Upper lobe of left lung (tissue), 6 donors: ENCODE data around the gene ERLIN1. TPM values are rescaled to one million over a fixed set of nuclear protein-coding genes. Genes with fewer than 3 reads are reported as not detected.

Source experiments
- ATAC-seq, 2 donors: fragments of 200-7000 bp; cut with Tn5 transposase; one replicate each; pipeline ENCODE4 v1.9.1; 2022; ENCODE audit warnings: mild to moderate bottlenecking in 2 of 2, moderate library complexity in 2 of 2; ENCODE audit not compliant: low FRiP score in 2 of 2
- DNase-seq, 2 donors: peaks; one replicate each; pipeline ENCODE4 v3.0.0-alpha.2; 2019 to 2020
- H3K27ac ChIP-seq, 4 donors: fragments of 200-600 bp; sonication (generic); one replicate each; pipeline ENCODE4 v1.5.1; 2016 to 2019
- H3K27me3 ChIP-seq, 4 donors: fragments of 200-600 bp; sonication (generic); one replicate each; pipeline ENCODE4 v1.5.1; 2017 to 2019
- H3K36me3 ChIP-seq, 4 donors: fragments of 200-600 bp; sonication (generic); one replicate each; pipeline ENCODE4 v1.5.1; 2016 to 2019
- H3K4me1 ChIP-seq, 4 donors: fragments of 200-600 bp; sonication (generic); one replicate each; pipeline ENCODE4 v1.5.1; 2018 to 2019
- H3K4me3 ChIP-seq, 4 donors: fragments of 200-600 bp; sonication (generic); one replicate each; pipeline ENCODE4 v1.5.1; 2017 to 2019; ENCODE audit warnings: mild to moderate bottlenecking in 2 of 4, moderate library complexity in 1 of 4
- H3K9me3 ChIP-seq, 4 donors: fragments of 200-600 bp; sonication (generic); one replicate each; pipeline ENCODE4 v1.5.1; 2018 to 2019
- CTCF ChIP-seq, 6 experiments: fragments of 450-650 bp in 4 of 6; fragments of 200-600 bp in 2 of 6; sonication (generic) in 2 of 6; IDR thresholded peaks; one replicate each; pipeline ENCODE4 v1.5.1; 2016 to 2019; ENCODE audit warnings: antibody characterized with exemption in 6 of 6
- EP300 ChIP-seq, 4 donors: sonication (generic); formaldehyde crosslinking; IDR thresholded peaks; one replicate each; pipeline ENCODE4 v1.5.1; 2017; ENCODE audit warnings: antibody characterized with exemption in 4 of 4, control low read depth in 2 of 4
- POLR2A ChIP-seq, 4 donors: fragments of 450-650 bp; IDR thresholded peaks; one replicate each; pipeline ENCODE4 v1.5.1; 2016 to 2017; ENCODE audit warnings: antibody characterized with exemption in 4 of 4, mild to moderate bottlenecking in 2 of 4
- POLR2AphosphoS5 ChIP-seq, 2 donors: sonication (generic); formaldehyde crosslinking; IDR thresholded peaks; one replicate each; pipeline ENCODE4 v1.5.1; 2017; ENCODE audit warnings: antibody characterized with exemption in 2 of 2
- WGBS, 2 donors: methylation state at CpG; one replicate each; pipeline ENCODE4 v1.1.5; 2017 to 2018; 5-methylcytosine and 5-hydroxymethylcytosine counted together
- total RNA-seq, 6 donors: library from RNA; depleted of rRNA in 4 of 6; stranded (reverse); fragments of >200 nt in 4 of 6; gene quantifications; one replicate each; pipeline versions ENCODE4 v1.1.0 to v1.2.1, GENCODE V29; 2016 to 2021
- donor health status: DM: no; HTN: no; CAD: no; lungs with moderate emphysema.
- donor health status: DM: no; HTN: yes; CAD: no; lungs with severe emphysema.

The ERLIN1 gene
- total RNA-seq, 6 donors from 2014 or later: 9.4 to 40.7 (median 24.4) TPM

DNA sequence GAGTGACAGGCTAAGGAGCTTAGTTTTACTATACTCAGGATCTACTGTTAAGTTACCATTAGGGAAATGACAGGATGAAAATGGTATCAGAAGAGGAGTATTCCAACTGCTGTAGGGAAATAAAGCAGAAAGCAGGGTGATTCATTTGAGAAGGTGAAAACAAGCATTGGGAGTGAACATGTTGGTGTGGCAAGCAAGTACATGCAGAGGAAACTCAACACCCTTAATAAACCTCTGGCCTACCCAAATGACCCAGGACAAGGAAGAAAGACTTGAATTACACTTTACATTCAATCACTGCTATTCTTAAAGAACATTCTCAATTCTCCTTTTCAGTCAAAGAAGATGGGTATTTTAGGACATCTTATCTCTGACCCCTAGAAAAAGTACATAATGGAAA is 28.7 kb downstream of the ERLIN1 start:
- Histone ChIP-seq H3K27ac (no peak overlapping the region), H3K4me3 (no peak overlapping the region), H3K36me3 (peaks cover 17 to 75% (median 32%) of the 10 kb centered on the region in 4 donors), H3K27me3 (no peaks in the 10 kb centered on the region), H3K9me3 (no peaks in the 10 kb centered on the region), H3K4me1 (no peaks in the 10 kb centered on the region)
- DNase-seq (no peak), ATAC-seq (no peak)
- TF ChIP-seq POLR2AphosphoS5 (IDR thresholded peaks at IDR 0.05): no peak
- no peak for TF ChIP-seq POLR2A (IDR thresholded peaks at IDR 0.05)
- no peak for TF ChIP-seq EP300 (IDR thresholded peaks at IDR 0.05)
- no peak for TF ChIP-seq CTCF (IDR thresholded peaks at IDR 0.05)

DNA sequence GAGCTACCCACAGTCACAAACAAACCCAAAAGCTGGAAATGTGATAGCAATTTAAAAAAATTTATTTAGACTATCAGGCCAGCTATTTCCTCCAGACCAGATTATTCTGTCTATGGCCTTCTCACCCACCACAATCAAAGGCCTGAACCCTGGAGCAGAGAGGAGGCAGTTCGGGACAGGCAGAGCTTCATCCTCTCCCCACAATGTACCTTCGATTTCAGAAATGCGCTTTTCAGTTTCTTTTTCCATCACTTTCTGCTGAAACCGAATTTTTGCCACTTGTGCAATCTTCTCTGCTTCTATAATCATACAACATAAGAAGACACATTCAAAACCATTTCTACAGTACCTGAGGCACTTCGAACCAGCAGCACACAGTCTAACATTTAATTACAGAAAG is 29.9 kb downstream of the ERLIN1 start:
- no peak for DNase-seq
- H3K27ac ChIP-seq: no peak overlapping the region
- H3K4me3 ChIP-seq: no peak overlapping the region
- H3K36me3 ChIP-seq: peaks cover 28 to 80% (median 44%) of the 10 kb centered on the region in 4 donors
- no peak for ATAC-seq
- H3K27me3 ChIP-seq: no peaks in the 10 kb centered on the region
- TF ChIP-seq POLR2A (IDR thresholded peaks at IDR 0.05) (no peak), CTCF (IDR thresholded peaks at IDR 0.05) (no peak), EP300 (IDR thresholded peaks at IDR 0.05) (no peak), POLR2AphosphoS5 (IDR thresholded peaks at IDR 0.05) (no peak)
- no peaks in the 10 kb centered on the region for H3K9me3 ChIP-seq
- H3K4me1 ChIP-seq: no peaks in the 10 kb centered on the region
- 91 to 95% methylated on average over 5 of the region's 5 CpGs for WGBS, 2 donors

- no peak for TF ChIP-seq POLR2AphosphoS5 (IDR thresholded peaks at IDR 0.05)
- no peak for TF ChIP-seq EP300 (IDR thresholded peaks at IDR 0.05)
- no peak for TF ChIP-seq CTCF (IDR thresholded peaks at IDR 0.05)
- TF ChIP-seq POLR2A (IDR thresholded peaks at IDR 0.05): no peak
- DNase-seq (no peak), ATAC-seq (no peak)
- no peaks in the 10 kb centered on the region for H3K27me3 ChIP-seq
- no peak overlapping the region for H3K4me3 ChIP-seq
- H3K4me1 ChIP-seq: no peaks in the 10 kb centered on the region
- peaks cover 29 to 89% (median 50%) of the 10 kb centered on the region in 4 donors for H3K36me3 ChIP-seq
- whole genome bisulfite sequencing, 2 donors: 81 to 85% methylated on average over 4 of the region's 4 CpGs
- H3K9me3 ChIP-seq: no peaks in the 10 kb centered on the region
- H3K27ac ChIP-seq: no peak overlapping the region
Observed at GRCh38 chr10:100154666-100155065, 31.2 kb downstream of the ERLIN1 start.

DNA sequence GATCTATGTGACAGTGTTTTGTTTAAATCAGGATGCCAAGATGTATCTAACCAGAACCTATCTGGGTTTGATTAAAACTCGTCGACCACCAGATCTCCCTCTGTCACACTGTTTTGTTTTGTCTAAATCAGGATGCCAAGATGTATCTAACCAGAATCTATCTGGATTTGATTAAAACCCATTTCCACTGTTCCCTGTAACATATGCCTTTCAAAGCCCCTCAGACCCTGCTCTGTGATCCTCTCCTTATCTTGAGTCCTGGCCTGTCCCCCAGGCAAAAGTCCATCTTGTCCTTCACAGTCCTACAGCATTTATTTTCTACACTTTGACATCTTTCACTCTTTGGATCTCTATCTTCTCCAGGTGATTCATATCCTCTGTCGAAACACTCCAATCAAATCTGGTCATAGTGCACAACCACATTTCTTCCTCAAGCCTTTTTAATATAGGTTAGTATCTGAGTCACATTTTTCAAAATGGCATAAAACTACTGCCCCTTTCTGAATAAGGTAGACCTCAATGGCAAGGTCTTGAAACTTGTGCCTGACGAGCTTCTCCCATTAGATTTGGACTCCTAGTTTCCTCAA is 32.5 kb downstream of the ERLIN1 start:
- no peaks in the 10 kb centered on the region for H3K9me3 ChIP-seq
- no peaks in the 10 kb centered on the region for H3K4me1 ChIP-seq
- DNase-seq (no peak), ATAC-seq (no peak)
- TF ChIP-seq POLR2AphosphoS5 (IDR thresholded peaks at IDR 0.05) (no peak), EP300 (IDR thresholded peaks at IDR 0.05) (no peak), CTCF (IDR thresholded peaks at IDR 0.05) (no peak), POLR2A (IDR thresholded peaks at IDR 0.05) (no peak)
- 91 to 92% methylated on average over 4 of the region's 4 CpGs for WGBS, 2 donors
- no peaks in the 10 kb centered on the region for H3K27me3 ChIP-seq
- H3K4me3 ChIP-seq: no peak overlapping the region
- peaks cover 29 to 87% (median 52%) of the 10 kb centered on the region in 4 donors for H3K36me3 ChIP-seq
- H3K27ac ChIP-seq: no peak overlapping the region

DNA sequence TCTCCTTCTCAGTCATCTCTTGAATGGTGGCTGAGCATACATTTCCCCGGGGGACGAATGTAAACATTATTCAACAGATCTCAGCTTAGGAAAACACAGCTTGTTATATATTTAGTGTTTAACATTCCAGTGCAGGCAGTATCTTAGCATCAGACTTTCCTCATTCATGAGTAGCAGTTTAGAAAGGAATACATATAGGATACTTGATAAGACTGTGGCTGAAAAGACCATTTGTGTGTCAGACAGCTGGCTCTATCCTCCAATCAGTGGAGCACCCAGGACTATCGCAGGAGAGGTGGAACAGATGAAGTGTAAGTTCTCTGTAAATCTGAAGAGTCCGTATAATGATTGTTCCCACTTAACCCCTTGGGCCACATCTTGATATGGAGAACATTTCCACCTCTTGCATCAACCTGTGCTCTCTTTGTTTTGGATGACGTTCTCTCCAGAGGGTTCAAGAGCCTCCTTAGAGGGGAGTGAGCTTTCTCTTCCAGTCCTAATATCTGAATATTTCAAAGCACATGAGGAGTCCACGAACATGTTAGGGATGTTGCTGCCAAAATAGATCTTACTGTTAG is 34.0 kb downstream of the ERLIN1 start:
- Histone ChIP-seq H3K4me3 (no peak overlapping the region), H3K9me3 (no peaks in the 10 kb centered on the region), H3K36me3 (peaks cover 29 to 72% (median 51%) of the 10 kb centered on the region in 4 donors), H3K27ac (no peak overlapping the region), H3K27me3 (no peaks in the 10 kb centered on the region), H3K4me1 (no peaks in the 10 kb centered on the region)
- ATAC-seq (no peak), DNase-seq (no peak)
- WGBS, 2 donors: 74 to 80% methylated on average over 6 of the region's 6 CpGs
- TF ChIP-seq POLR2A (IDR thresholded peaks at IDR 0.05) (no peak), POLR2AphosphoS5 (IDR thresholded peaks at IDR 0.05) (no peak), EP300 (IDR thresholded peaks at IDR 0.05) (no peak), CTCF (IDR thresholded peaks at IDR 0.05) (no peak)
